Tibial nerve (tissue), 4 donors: ENCODE measurements around the gene ZBTB16. TPM values are rescaled to one million over a fixed set of nuclear protein-coding genes. Genes with fewer than 3 reads are reported as not detected.
"Not testable (repeated sequence)": the region's sequence is repeated elsewhere in the genome, so short reads cannot be mapped to it uniquely, and the experiment has no call there.

ENCODE experiments used
- DNase-seq, 2 donors: peaks; one replicate each; pipeline ENCODE4 v3.0.0-alpha.2; 2019; ENCODE audit warnings: low spot score in 2 of 2
- H3K27ac ChIP-seq, 4 donors: fragments of 200-600 bp; sonication (generic) in 3 of 4; one replicate each; pipeline ENCODE4 v1.5.1; 2017 to 2019; ENCODE audit warnings: mild to moderate bottlenecking in 1 of 4
- H3K27me3 ChIP-seq, 2 donors: fragments of 200-600 bp; sonication (generic) in 1 of 2; one replicate each; pipeline versions ENCODE4 v1.5.1 to v1.6.0; 2017 to 2019
- H3K36me3 ChIP-seq, 3 donors: fragments of 200-600 bp; sonication (generic); one replicate each; pipeline ENCODE4 v1.5.1; 2018 to 2019
- H3K4me1 ChIP-seq, 4 donors: fragments of 200-600 bp; sonication (generic) in 3 of 4; one replicate each; pipeline ENCODE4 v1.5.1; 2017 to 2019
- H3K4me3 ChIP-seq, 4 donors: fragments of 200-600 bp; sonication (generic) in 3 of 4; one replicate each; pipeline ENCODE4 v1.5.1; 2017 to 2019; ENCODE audit warnings: mild to moderate bottlenecking in 1 of 4, moderate library complexity in 1 of 4
- H3K9me3 ChIP-seq, 4 donors: fragments of 200-600 bp; sonication (generic) in 3 of 4; one replicate each; pipeline ENCODE4 v1.5.1; 2017 to 2019
- EP300 ChIP-seq, 2 donors: sonication (generic); formaldehyde crosslinking; IDR thresholded peaks; one replicate each; pipeline ENCODE4 v1.6.1; 2017; ENCODE audit warnings: antibody characterized with exemption in 2 of 2, mild to moderate bottlenecking in 1 of 2
- POLR2A ChIP-seq, 2 donors: fragments of 450-650 bp; IDR thresholded peaks; one replicate each; pipeline ENCODE4 v1.6.1; 2017; ENCODE audit warnings: antibody characterized with exemption in 2 of 2, mild to moderate bottlenecking in 2 of 2, moderate library complexity in 2 of 2
- WGBS, 2 donors: methylation state at CpG; one replicate each; pipeline ENCODE4 v1.1.5; 2018; 5-methylcytosine and 5-hydroxymethylcytosine counted together
- total RNA-seq, 4 donors: library from RNA; depleted of rRNA; stranded (reverse); fragments of >200 nt; gene quantifications; one replicate each; pipeline ENCODE4 v1.1.0, GENCODE V29; 2016
- TF ChIP-seq, protein P1 (sequence below), 5 experiments: fragments of 200-600 bp in 3 of 5; fragments of 450-650 bp in 2 of 5; sonication (generic) in 3 of 5; IDR thresholded peaks; one replicate each; pipeline ENCODE4 v1.5.1; 2016 to 2019; ENCODE audit warnings: antibody characterized with exemption in 5 of 5, mild to moderate bottlenecking in 3 of 5, moderate library complexity in 2 of 5

ZBTB16 gene
- total RNA-seq, 4 donors from 2014 or later, result 405 to 756 (median 580) TPM

DNA sequence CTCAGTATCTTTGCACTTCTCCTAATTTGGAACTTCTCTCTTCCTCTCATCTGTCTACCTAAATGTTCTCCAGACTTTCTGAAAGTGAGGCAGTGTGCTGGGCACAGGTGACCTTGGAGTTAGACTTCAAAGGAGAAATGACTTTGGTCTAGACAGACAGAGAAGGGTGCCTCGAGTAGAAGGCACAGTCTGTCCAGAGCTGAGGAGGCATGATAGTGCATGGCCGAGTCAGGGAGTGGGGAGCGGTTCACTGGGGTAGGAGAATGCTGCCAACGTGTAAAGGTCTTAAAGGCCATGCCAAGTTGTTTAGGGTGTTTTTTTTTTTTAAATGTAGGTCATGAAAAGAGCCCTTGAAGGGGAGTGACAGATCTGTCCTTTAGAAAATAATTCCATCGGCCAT lies 17.3 kb upstream of the ZBTB16 start:
- H3K4me1 ChIP-seq, result peaks cover 0 to 11% (median 2%) of the 10 kb centered on the region in 4 donors
- H3K9me3 ChIP-seq, result no peaks in the 10 kb centered on the region
- H3K27ac ChIP-seq, result no peak overlapping the region
- no peaks in the 10 kb centered on the region for H3K27me3 ChIP-seq
- H3K36me3 ChIP-seq, result no peaks in the 10 kb centered on the region
- 71 to 72% methylated on average over 5 of the region's 5 CpGs for WGBS, 2 donors
- H3K4me3 ChIP-seq, result no peak overlapping the region
- TF ChIP-seq, protein P1, sequence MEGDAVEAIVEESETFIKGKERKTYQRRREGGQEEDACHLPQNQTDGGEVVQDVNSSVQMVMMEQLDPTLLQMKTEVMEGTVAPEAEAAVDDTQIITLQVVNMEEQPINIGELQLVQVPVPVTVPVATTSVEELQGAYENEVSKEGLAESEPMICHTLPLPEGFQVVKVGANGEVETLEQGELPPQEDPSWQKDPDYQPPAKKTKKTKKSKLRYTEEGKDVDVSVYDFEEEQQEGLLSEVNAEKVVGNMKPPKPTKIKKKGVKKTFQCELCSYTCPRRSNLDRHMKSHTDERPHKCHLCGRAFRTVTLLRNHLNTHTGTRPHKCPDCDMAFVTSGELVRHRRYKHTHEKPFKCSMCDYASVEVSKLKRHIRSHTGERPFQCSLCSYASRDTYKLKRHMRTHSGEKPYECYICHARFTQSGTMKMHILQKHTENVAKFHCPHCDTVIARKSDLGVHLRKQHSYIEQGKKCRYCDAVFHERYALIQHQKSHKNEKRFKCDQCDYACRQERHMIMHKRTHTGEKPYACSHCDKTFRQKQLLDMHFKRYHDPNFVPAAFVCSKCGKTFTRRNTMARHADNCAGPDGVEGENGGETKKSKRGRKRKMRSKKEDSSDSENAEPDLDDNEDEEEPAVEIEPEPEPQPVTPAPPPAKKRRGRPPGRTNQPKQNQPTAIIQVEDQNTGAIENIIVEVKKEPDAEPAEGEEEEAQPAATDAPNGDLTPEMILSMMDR (IDR thresholded peaks at IDR 0.05), result no peak
- TF ChIP-seq EP300 (IDR thresholded peaks at IDR 0.05), result no peak
- TF ChIP-seq POLR2A (IDR thresholded peaks at IDR 0.05), result no peak
- no peak for DNase-seq

DNA sequence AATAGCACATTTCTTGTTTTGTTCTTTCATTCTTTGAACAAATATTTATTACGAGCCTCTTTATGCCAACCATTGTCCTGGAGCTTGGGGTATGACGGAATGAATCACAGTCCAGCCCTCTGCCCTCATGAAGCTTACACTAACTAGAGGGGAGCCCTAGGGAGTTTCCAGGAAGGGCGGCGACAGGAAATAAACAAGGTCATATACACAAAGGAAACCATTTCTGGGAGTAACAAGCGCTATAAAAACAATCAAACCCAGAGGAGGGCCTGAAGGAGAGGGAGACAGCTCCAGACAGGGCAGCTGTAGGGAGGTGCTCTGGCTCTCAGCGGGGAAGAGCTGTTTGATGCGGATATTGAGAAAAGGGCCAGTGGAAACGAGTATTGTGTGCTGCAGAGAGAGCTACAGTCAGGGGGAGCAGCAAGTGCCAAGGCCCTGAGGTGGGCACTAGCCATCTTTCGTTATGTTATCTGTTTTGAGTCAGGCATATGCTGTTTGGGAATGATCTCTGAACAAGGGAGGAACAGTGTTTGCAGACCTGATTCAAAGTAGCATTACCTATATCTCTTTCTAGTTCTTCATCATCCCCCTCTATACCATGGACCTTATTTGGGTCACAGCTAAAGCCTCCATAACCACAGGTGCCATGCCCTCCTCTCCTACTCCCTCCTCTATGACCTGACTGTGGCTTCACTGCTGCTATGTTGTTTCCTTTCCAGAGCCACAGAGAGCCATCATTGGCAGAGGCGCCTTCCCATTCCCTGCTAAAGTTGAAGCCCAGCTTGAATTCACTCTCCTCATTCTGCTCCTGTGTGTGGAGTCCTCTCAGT lies 15.3 kb upstream of the ZBTB16 start:
- Histone ChIP-seq H3K4me3 (no peak overlapping the region), H3K27me3 (no peaks in the 10 kb centered on the region), H3K4me1 (peaks cover 0 to 11% (median 2%) of the 10 kb centered on the region in 4 donors), H3K36me3 (no peaks in the 10 kb centered on the region), H3K27ac (peak overlapping the region in 3 of 4 donors; percentile 3 to 55 (median 37)), H3K9me3 (no peaks in the 10 kb centered on the region)
- WGBS, 2 donors, result 46% methylated on average over 10 of the region's 10 CpGs
- TF ChIP-seq EP300 (IDR thresholded peaks at IDR 0.05), result peak in 1 of 2 donors; percentile 33
- TF ChIP-seq POLR2A (IDR thresholded peaks at IDR 0.05), result no peak
- no peak for DNase-seq

DNA sequence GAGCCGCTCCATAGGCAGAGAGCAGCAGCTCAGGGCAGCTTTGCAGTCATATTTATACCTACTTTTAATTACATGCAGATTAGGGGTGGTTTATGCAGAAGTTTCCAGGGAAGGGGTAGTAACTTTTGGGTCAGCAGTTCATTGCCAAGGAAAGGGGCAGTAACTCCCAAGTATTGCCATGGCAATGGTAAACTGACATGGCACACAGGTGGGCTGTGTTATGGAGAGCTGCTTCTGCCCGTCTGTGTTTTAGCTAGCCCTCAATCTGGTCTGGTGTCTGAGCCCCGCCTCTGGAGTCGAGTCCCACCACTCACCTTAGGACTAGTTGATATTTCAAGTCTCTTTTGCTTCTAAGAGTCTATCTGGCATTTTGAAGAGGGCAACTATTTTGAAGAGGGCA lies 12.2 kb upstream of the ZBTB16 start:
- DNase-seq, result no peak
- WGBS, 2 donors, result 81 to 88% methylated on average over 4 of the region's 4 CpGs

DNA sequence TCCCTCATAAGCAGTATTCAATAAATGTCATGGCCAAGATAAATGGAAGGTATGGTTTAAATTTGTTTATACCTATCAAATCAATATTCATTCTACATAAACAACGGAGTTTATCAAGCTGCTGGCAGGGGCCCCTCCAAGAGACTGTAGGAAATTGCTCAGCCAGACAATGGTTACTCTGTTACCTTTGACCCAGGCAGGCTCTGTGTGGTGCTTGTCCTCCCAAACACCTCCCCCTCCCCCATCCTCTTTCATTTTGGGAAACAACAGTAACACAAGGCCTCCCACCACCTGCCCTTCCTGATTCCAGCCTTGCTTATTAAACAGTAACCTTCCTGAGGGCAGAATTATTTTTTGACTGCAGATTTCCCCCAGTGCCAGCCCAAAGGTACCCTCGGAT lies 10.5 kb upstream of the ZBTB16 start:
- WGBS, 2 donors, result 64 to 85% methylated on average over 2 of the region's 2 CpGs
- TF ChIP-seq EP300 (IDR thresholded peaks at IDR 0.05), result no peak
- TF ChIP-seq, protein P1 (IDR thresholded peaks at IDR 0.05), result no peak
- TF ChIP-seq POLR2A (IDR thresholded peaks at IDR 0.05), result no peak
- DNase-seq, result no peak

More for the DNA sequence above, 12.2 kb upstream of the ZBTB16 start:
- no peak overlapping the region for H3K27ac ChIP-seq
- H3K36me3 ChIP-seq, result no peaks in the 10 kb centered on the region
- no peaks in the 10 kb centered on the region for H3K27me3 ChIP-seq
- no peak overlapping the region for H3K4me3 ChIP-seq
- no peaks in the 10 kb centered on the region for H3K9me3 ChIP-seq
- H3K4me1 ChIP-seq, result peaks cover 0 to 6% (median 0%) of the 10 kb centered on the region in 4 donors
- TF ChIP-seq, protein P1 (IDR thresholded peaks at IDR 0.05), result no peak
- TF ChIP-seq POLR2A (IDR thresholded peaks at IDR 0.05) (no peak), EP300 (IDR thresholded peaks at IDR 0.05) (no peak)

DNA sequence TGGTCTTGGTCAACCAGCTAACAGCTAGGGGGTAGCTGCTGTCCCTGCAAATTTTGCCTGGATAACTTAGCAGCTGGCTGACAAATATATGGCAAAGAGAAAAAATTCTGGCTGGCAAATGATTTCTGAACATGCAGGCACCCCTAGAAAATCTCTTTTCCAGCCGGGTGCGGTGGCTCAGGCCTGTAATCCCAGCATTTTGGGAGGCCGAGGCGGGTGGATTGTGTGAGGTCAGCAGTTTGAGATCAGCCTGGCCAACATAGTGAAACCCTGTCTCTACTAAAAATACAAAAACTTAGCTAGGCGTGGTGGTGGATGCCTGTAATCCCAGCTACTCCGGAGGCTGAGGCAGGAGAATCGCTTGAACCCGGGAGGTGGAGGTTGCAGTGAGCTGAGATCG lies 9.7 kb upstream of the ZBTB16 start:
- not testable (repeated sequence) for H3K36me3 ChIP-seq, H3K27ac ChIP-seq, DNase-seq, H3K9me3 ChIP-seq, H3K4me1 ChIP-seq, H3K27me3 ChIP-seq, H3K4me3 ChIP-seq
- 95 to 98% methylated on average over 9 of the region's 9 CpGs for WGBS, 2 donors

More for the DNA sequence above, 10.5 kb upstream of the ZBTB16 start:
- H3K9me3 ChIP-seq, result no peaks in the 10 kb centered on the region
- no peak overlapping the region for H3K4me3 ChIP-seq
- no peaks in the 10 kb centered on the region for H3K27me3 ChIP-seq
- H3K36me3 ChIP-seq, result no peaks in the 10 kb centered on the region
- H3K27ac ChIP-seq, result no peak overlapping the region
- H3K4me1 ChIP-seq, result peaks cover 0 to 5% (median 0%) of the 10 kb centered on the region in 4 donors

DNA sequence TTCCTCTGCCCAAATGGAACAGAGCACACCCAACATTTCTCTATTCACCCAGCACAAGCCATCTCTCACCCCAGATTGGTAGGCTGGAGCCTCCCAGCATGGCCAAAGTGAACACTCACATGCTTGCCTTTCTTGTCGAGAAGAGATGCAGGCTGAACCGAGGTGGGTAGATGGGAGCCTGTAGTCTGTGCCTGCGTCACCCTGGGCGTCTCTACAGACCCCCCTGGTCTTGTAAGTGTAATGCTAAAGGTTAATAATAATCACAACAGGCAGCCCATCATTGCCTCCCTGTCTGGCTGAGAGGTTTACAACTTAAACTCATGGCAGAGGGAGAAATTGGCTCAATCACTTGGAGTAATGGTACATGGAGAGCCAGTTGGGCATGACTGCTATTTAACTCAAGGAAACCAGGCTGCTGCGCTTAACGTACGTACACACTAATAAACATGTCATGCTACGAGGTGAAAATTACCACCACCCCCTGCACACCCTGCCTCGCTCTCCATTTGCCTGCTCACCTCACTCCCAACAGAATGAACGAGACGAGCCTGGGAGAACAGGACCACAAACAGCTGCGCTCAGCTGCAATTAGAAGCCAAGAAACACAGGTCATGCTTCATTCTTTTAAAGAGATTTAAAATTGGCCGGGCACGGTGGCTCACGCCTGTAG lies 9.1 kb upstream of the ZBTB16 start:
- no peaks in the 10 kb centered on the region for H3K9me3 ChIP-seq
- no peak overlapping the region for H3K4me3 ChIP-seq
- H3K4me1 ChIP-seq, result no peaks in the 10 kb centered on the region
- H3K27me3 ChIP-seq, result no peaks in the 10 kb centered on the region
- H3K36me3 ChIP-seq, result no peaks in the 10 kb centered on the region
- TF ChIP-seq EP300 (IDR thresholded peaks at IDR 0.05), result no peak
- no peak for TF ChIP-seq POLR2A (IDR thresholded peaks at IDR 0.05)
- TF ChIP-seq, protein P1 (IDR thresholded peaks at IDR 0.05), result no peak
- 76 to 80% methylated on average over 15 of the region's 15 CpGs for WGBS, 2 donors
- no peak overlapping the region for H3K27ac ChIP-seq
- DNase-seq, result no peak
